ENCODE data around the gene CYLC2.

Gene CYLC2

GRCh38 chr9:102995033-102995432 lies at the start of gene CYLC2:
Gene CYLC2, plus strand, starts transcription at chr9:102995333. Its CDS starts 48 bp downstream, at chr9:102995381.
- DNase-seq: no peak

GRCh38 chr9:102950346-102950745 lies 44.8 kb upstream of the CYLC2 start:
- DNase-seq: no peak

- no peak for DNase-seq
These were observed 28.1 kb upstream of the CYLC2 start for GRCh38 chr9:102966999-102967398.

GRCh38 chr9:102967979-102968378 lies 27.2 kb upstream of the CYLC2 start:
- no peak for DNase-seq

- no peak for DNase-seq
These were observed 22.4 kb upstream of the CYLC2 start for GRCh38 chr9:102972780-102973179.

GRCh38 chr9:102974530-102974929 lies 20.6 kb upstream of the CYLC2 start:
- no peak for DNase-seq

GRCh38 chr9:102975251-102975650 lies 19.9 kb upstream of the CYLC2 start:
- DNase-seq: no peak

- no peak for DNase-seq
These were observed 9.8 kb upstream of the CYLC2 start for GRCh38 chr9:102985162-102985895.

- DNase-seq: no peak
These were observed 8.7 kb upstream of the CYLC2 start for GRCh38 chr9:102986425-102986824.

GRCh38 chr9:103003689-103004088 lies 8.6 kb downstream of the CYLC2 start:
- no peak for DNase-seq

GRCh38 chr9:103014242-103014641 lies 19.1 kb downstream of the CYLC2 start:
- no peak for DNase-seq

- DNase-seq: no peak
These were observed 30.7 kb downstream of the CYLC2 start for GRCh38 chr9:103025796-103026195.

GRCh38 chr9:103037508-103038477 lies 42.7 kb downstream of the CYLC2 start:
- DNase-seq: no peak

GRCh38 chr9:103041961-103042360 lies 46.8 kb downstream of the CYLC2 start:
- no peak for DNase-seq
